GM18508 (cell line): ENCODE measurements around the gene GPR108.

Experiments
- ATAC-seq: cut with Tn5 transposase; IDR thresholded peaks from one replicate; pipeline ENCODE4 v1.9.1; 2021; ENCODE audit warnings: moderate number of reproducible peaks; ENCODE audit not compliant: insufficient read depth, unreplicated experiment

GPR108 gene

DNA sequence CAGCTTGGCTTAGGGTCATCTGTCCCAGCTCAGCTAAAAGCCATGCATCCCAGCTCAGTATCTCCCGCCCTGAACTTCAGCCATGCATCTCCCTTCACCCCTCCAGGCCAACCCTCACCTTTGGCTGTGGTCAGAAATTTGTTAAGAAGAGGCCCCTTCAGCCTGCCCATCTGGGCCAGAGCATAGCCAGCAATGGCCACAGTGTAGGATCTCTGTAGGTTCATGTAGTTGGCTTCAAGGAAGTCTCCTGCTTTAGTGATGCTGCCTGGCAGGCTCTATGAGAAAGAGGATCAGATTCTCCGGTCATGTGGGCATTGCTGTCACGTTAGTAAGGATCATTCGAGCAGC is 50.8 kb downstream of the GPR108 start:
- no peak for ATAC-seq

DNA sequence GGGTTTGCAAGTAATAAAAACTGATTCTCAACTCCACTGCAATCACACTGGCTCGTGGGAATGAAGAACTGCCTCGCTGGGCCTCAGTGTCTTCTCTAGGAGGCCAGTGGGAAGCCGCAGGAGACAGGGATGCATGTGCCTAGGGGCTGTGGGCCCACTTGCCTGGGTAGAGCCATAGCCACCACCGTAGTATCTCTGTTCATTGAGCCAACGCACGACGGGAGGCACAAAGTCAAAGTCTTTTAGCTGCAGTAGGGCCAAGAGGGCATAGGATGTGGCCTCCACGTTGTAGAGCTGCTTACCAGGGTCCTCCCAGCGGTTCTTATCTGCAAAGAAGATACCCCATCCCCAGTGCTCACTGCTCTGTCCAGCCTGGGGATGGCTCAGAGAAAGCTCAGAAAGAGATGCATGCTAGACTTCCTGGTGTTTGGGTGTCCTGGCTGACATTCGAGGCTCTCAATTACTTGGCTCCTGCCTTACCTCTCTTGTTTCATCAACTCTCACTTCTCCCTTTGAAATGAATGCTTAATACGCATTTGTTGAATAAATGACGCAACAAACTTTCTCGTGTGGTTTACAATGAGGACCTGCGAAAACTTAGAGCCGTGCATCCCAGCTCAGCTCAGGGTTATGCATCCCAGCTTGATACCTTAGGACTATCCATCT is 51.3 kb downstream of the GPR108 start:
- ATAC-seq = no peak

DNA sequence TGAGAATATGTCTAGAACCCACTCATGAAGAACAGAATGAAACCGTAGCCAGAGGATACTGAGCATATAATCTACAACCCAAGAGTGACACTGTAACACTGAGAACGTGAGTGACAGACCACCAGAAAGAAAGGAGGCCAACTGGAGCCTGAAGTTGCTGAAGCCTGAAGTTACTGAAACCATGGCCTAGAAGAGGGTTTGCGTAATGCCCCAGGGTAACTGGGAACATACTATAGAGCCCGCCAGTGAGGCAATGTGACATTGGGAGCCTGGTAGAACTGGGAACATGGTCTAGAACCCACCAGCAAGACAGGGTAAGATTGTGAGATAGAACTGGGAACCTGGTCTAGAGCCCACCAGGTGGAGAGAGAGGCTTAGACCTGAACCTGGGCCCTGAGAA is 51.9 kb downstream of the GPR108 start:
- ATAC-seq = no peak

DNA sequence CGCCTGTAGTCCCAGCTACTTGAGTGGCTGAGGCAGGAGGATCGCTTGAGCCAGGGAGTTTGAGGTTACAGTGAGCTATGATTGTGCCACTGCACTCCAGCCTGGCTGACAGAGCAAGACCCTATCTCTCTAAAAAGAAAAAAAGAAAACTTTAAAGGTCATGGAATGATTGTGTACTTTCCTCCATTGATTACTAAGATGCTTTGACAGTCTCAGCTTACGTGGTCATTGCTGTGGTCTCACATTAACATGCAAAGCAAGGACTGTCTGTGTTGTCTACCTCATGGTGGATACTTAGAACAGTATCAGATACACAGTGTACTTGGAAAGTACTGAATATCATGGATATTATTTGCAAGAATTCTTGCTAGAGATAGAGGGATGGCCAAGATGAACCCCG is 53.4 kb downstream of the GPR108 start:
- ATAC-seq = no peak

DNA sequence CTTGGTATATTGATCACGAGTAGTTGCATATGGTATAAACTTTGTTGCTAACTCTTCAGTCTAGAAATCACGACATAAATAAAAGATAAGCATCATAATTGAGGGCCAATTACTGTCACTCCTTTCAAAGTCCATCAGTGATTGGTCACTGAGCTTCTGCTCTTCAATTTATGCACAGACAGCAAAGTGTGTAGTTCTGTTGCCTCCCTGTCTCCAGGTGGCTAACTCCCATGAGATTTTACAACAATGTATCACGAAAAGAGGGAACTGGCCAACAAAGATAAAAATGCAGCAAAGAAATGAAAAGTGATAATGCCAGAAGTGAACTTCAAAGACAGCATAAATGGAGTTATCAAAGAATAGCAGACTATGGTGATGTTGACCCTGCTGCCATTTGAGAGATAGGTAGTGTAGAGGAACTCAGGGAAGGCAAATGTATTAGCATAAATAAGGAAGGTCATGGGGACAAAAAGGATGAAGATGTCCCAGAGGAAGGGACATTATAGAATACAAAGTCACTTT is 54.7 kb downstream of the GPR108 start:
- no peak for ATAC-seq

DNA sequence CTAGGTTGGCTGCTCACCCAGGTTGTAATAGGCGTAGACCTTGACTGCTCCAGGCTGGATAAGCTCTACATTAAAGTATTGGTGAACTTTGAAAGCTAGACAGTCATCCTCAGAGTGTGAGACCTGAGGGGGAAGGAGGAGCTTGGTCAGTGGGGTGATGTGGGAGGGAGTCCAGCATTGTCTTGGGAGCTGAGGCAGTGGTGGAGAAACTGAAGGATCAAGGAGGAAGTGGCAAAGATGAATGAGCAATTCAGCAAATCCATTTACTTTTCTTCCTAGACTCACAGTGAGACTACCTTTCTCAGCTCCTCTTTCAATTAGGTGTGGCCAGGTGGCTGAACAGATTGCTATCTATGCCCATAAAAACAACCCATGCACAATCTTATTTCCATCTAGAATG is 57.2 kb downstream of the GPR108 start:
- ATAC-seq = no peak
